K562 (cell line): Measurements from ENCODE around the gene TCEAL1. TPM values are rescaled to one million over a fixed set of nuclear protein-coding genes. Genes with fewer than 3 reads are reported as not detected.

ENCODE experiments used
- ATAC-seq: fragments of 200-7000 bp; cut with Tn5 transposase; 3 replicates; pipeline ENCODE4 v1.9.1; 2020; ENCODE audit warnings: moderate library complexity
- BruUV-seq: library from RNA; stranded (reverse); fragments of 400-500 nt; replicated peaks from 2 replicates; lab custom pipeline; 2021; lab: Mats Ljungman, UMichigan
- CTCF ChIA-PET: fragments of 300-600 bp; formaldehyde crosslinking; extraction: SDS; loops from one replicate; lab custom pipeline; 2021; ENCODE audit warnings: low intra/inter-chr PET ratio; lab: Yijun Ruan, JAX
- POLR2A ChIA-PET: fragments of 300-600, 350-650 bp; sonication (Branson Sonifier 250); formaldehyde crosslinking; extraction: SDS; loops from one replicate; lab custom pipeline; 2021; ENCODE audit warnings: antibody characterized with exemption, inconsistent platforms; lab: Yijun Ruan, JAX
- DNase-seq, 4 experiments: peaks; one replicate each; pipeline versions ENCODE4 v3.0.0 to v3.0.0-alpha.2; 2011 to 2018; ENCODE audit warnings: low spot score in 3 of 4, mixed read lengths in 3 of 4; ENCODE audit errors: extremely low read depth in 1 of 4
- FAIRE-seq: peaks from 2 replicates; lab custom pipeline; 2011; peaks lifted over from hg19 to GRCh38; lab: Jason Lieb, UNC
- H2AFZ ChIP-seq: 2 replicates; pipeline ENCODE4 v1.6.0; 2011; ENCODE audit warnings: low read depth, low read length, control low read depth, inconsistent platforms
- H3K27ac ChIP-seq: fragments of 200-600 bp; 3 replicates; pipeline ENCODE4 v1.8.0; 2011; ENCODE audit warnings: low read depth, mild to moderate bottlenecking, control low read depth, inconsistent platforms, low read length, moderate library complexity, mixed read lengths; ENCODE audit errors: extremely low read depth
- H3K27me3 ChIP-seq, 2 experiments: fragments of 300-600 bp in 1 of 2; 2 replicates in 1 of 2; 3 replicates in 1 of 2; pipeline versions ENCODE4 v1.6.0 to v1.8.0; 2011; ENCODE audit warnings: inconsistent platforms in 2 of 2, low read length in 2 of 2, mild to moderate bottlenecking in 1 of 2, mixed read lengths in 1 of 2, moderate library complexity in 1 of 2; ENCODE audit not compliant: control insufficient read depth in 2 of 2, insufficient read depth in 2 of 2
- H3K36me3 ChIP-seq: fragments of 300-600 bp; 3 replicates; pipeline ENCODE4 v1.8.0; 2011; ENCODE audit warnings: mild to moderate bottlenecking, low read length, inconsistent platforms; ENCODE audit not compliant: control insufficient read depth, insufficient read depth
- H3K4me1 ChIP-seq, 2 experiments: fragments of 200-600 bp in 1 of 2; replicated peaks in 1 of 2; 2 replicates in 1 of 2; 3 replicates in 1 of 2; pipeline versions ENCODE4 v1.5.1 to v1.8.0; 2011; ENCODE audit warnings: inconsistent platforms in 2 of 2, low read length in 2 of 2, mild to moderate bottlenecking in 1 of 2, mixed read lengths in 1 of 2, moderate library complexity in 1 of 2; ENCODE audit not compliant: control insufficient read depth in 2 of 2, insufficient read depth in 2 of 2
- H3K4me2 ChIP-seq: 2 replicates; pipeline ENCODE4 v1.6.1; 2011; ENCODE audit warnings: low read length, control low read depth, inconsistent platforms, mixed read lengths; ENCODE audit not compliant: insufficient read depth
- H3K4me3 ChIP-seq: fragments of 200-600 bp; sonication (generic), shearing (Covaris generic); 2 replicates; pipeline ENCODE4 v1.5.1; 2016; ENCODE audit warnings: control low read depth, inconsistent platforms
- H3K79me2 ChIP-seq: fragments of 200-600 bp; 3 replicates; pipeline ENCODE4 v1.8.0; 2011; ENCODE audit warnings: low read length, inconsistent platforms; ENCODE audit not compliant: control insufficient read depth, insufficient read depth
- H3K9ac ChIP-seq, 2 experiments: 2 replicates each; pipeline versions ENCODE4 v1.6.0 to v1.6.1; 2011; ENCODE audit warnings: low read depth in 2 of 2, low read length in 2 of 2, control low read depth in 1 of 2, inconsistent platforms in 1 of 2, mild to moderate bottlenecking in 1 of 2, mixed read lengths in 1 of 2; ENCODE audit not compliant: insufficient read depth in 1 of 2
- H3K9me1 ChIP-seq: one replicate; pipeline ENCODE4 v1.6.0; 2011; ENCODE audit warnings: inconsistent platforms, mild to moderate bottlenecking, low read length, moderate library complexity; ENCODE audit not compliant: control insufficient read depth, insufficient read depth
- H3K9me3 ChIP-seq: replicated peaks from 2 replicates; pipeline ENCODE4 v1.5.1; 2011; ENCODE audit warnings: low read depth, low read length, inconsistent platforms; ENCODE audit not compliant: control insufficient read depth, insufficient read depth
- H4K20me1 ChIP-seq: replicated peaks from 2 replicates; pipeline ENCODE4 v1.6.1; 2011; ENCODE audit warnings: low read length, inconsistent platforms, mixed read lengths; ENCODE audit not compliant: control insufficient read depth, insufficient read depth
- ATF1 ChIP-seq, 2 experiments: fragments of 450-650 bp in 1 of 2; IDR thresholded peaks; 2 replicates each; pipeline ENCODE4 v1.6.1; 2016; ENCODE audit warnings: missing compliant biosample characterization in 1 of 2, missing genetic modification characterization in 1 of 2
- FOXP1 ChIP-seq: sonication (generic); formaldehyde crosslinking; IDR thresholded peaks from 2 replicates; pipeline ENCODE4 v1.8.0; 2022; ENCODE audit warnings: mild to moderate bottlenecking, missing genetic modification reagents
- GABPA ChIP-seq: fragments of 200-800 bp; sonication (Bioruptor generic); conservative IDR thresholded peaks from 2 replicates; pipeline ENCODE4 v1.6.1; 2016; ENCODE audit warnings: low read depth, missing genetic modification characterization, missing compliant biosample characterization
- GATAD2A ChIP-seq: fragments of 450-650 bp; IDR thresholded peaks from 2 replicates; pipeline ENCODE4 v1.6.1; 2017
- NCOA1 ChIP-seq: fragments of 450-650 bp; IDR thresholded peaks from 2 replicates; pipeline ENCODE4 v1.6.1; 2016; ENCODE audit warnings: low read depth
- RBM17 ChIP-seq: fragments of 200-400 bp; formaldehyde crosslinking; IDR thresholded peaks from 2 replicates; pipeline ENCODE4 v1.6.1; 2017; ENCODE audit warnings: low read depth, mild to moderate bottlenecking, low read length, borderline replicate concordance
- ZBTB49 ChIP-seq: sonication (generic); formaldehyde crosslinking; IDR thresholded peaks from 2 replicates; pipeline ENCODE4 v1.8.0; 2022; ENCODE audit warnings: missing genetic modification reagents, mild to moderate bottlenecking, borderline replicate concordance
- ZNF133 ChIP-seq: fragments of 250-450 bp; sonication (Bioruptor Pico); IDR thresholded peaks from 2 replicates; pipeline ENCODE4 v1.4.0; 2020; ENCODE audit warnings: mild to moderate bottlenecking
- ZNF311 ChIP-seq: fragments of 250-450 bp; sonication (Bioruptor Pico); IDR thresholded peaks from 2 replicates; pipeline ENCODE4 v1.4.0; 2020; ENCODE audit warnings: mild to moderate bottlenecking, moderate library complexity
- ZNF395 ChIP-seq: fragments of 200-800 bp; sonication (Bioruptor generic); IDR thresholded peaks from 2 replicates; pipeline ENCODE4 v1.6.1; 2017; ENCODE audit warnings: missing genetic modification characterization, missing compliant biosample characterization
- WGBS: fragments of 100-300 bp; shearing (Covaris generic); methylation state at CpG from one replicate; pipeline ENCODE4 v1.1.6; 2016; ENCODE audit warnings: low coverage, mixed read lengths; ENCODE audit not compliant: insufficient coverage; ENCODE audit errors: missing lambda C conversion rate; 5-methylcytosine and 5-hydroxymethylcytosine counted together
- in situ Hi-C: fragments of 300-500 bp; cut with MboI; formaldehyde crosslinking; loops from 4 replicates; pipeline ENCODE4 v1.15.0; 2018; ENCODE audit warnings: inconsistent platforms, mixed read lengths
- intact Hi-C: fragments of 100-400 bp; cut with micrococcal nuclease; formaldehyde crosslinking; loops from 2 replicates; pipeline ENCODE4 v1.14.2; 2022
- polyA plus RNA-seq, 8 experiments: library from polyadenylated mRNA; depleted of rRNA in 4 of 8; stranded (reverse) in 5 of 8; unstranded in 3 of 8; fragments of >200 nt; fragmentation: Nextera tagmentation in 2 of 8; fragmentation: Illumina TruSeq in 1 of 8; extraction: Ambion mirVana in 2 of 8; extraction: Trizol in 1 of 8; gene quantifications; 2 replicates each; pipeline versions ENCODE4 v1.2.1 to v1.2.3, GENCODE V29; 2011 to 2014; ENCODE audit warnings: inconsistent platforms in 1 of 8, missing spikeins in 1 of 8
- total RNA-seq, 7 experiments: library from RNA; depleted of rRNA in 6 of 7; stranded (reverse); fragments of >200 nt in 6 of 7; fragmentation: Illumina TruSeq in 2 of 7; extraction: Trizol in 2 of 7; gene quantifications; 2 replicates each; pipeline versions ENCODE4 v1.2.1 to v1.2.3, GENCODE V29; 2011 to 2021; ENCODE audit warnings: low replicate concordance in 1 of 7
- TF ChIP-seq, protein P1 (sequence below): fragments of 450-650 bp; IDR thresholded peaks from one replicate; pipeline ENCODE4 v1.6.1; 2018; ENCODE audit warnings: mild to moderate bottlenecking, moderate library complexity; ENCODE audit not compliant: partially characterized antibody

Gene TCEAL1
- total and polyA plus RNA-seq, 9 of the 15 experiments (the other 6 are each of a cell fraction or from before 2014, with no cell fraction given), result 2.1 to 5.3 (median 4.0) TPM

GRCh38 chrX:103630171-103630511, 1.4 kb downstream of the TCEAL1 start:
- no peaks in the 10 kb centered on the region for H3K79me2 ChIP-seq
- peak overlapping the region; percentile 82 for H2AFZ ChIP-seq
- no peak for FAIRE-seq
- no peak overlapping the region for H3K27ac ChIP-seq
- H3K4me2 ChIP-seq, result peak overlapping the region; percentile 73
- no peaks in the 10 kb centered on the region for H3K9me3 ChIP-seq
- ChIA-PET POLR2A (interaction anchor here (0.9 to 1.3 kb wide), 3 partner anchors 13 to 55 kb away, joined by 3 to 4 read pairs (median 4); no protein-coding TSS in a partner anchor), CTCF (interaction anchor here (1.2 kb wide), 1 partner anchor 97 kb away, joined by 4 read pairs; no protein-coding TSS in a partner anchor)
- WGBS, result 33% methylated on average over 3 of the region's 6 CpGs
- peaks cover 0 to 5% of the 10 kb centered on the region in 2 experiments; a peak in 3 of 5 replicates for H3K4me1 ChIP-seq
- in situ Hi-C loops (no loop called here), intact Hi-C loops (no loop called here)
- BruUV-seq, result TSS peak; percentile 44
- no peaks in the 10 kb centered on the region for H4K20me1 ChIP-seq
- TF ChIP-seq NCOA1 (no peak), GATAD2A (no peak), ZNF311 (CRISPR knock-in tag) (no peak), RBM17 (no peak), FOXP1 (CRISPR knock-in tag) (no peak)
- ATAC-seq, result no peak
- H3K4me3 ChIP-seq, result peak overlapping the region; percentile 45
- H3K9me1 ChIP-seq, result no peaks in the 10 kb centered on the region
- peak overlapping the region; percentile 39 to 70; a peak in 2 of 4 replicates for H3K9ac ChIP-seq
- no peaks in the 10 kb centered on the region for H3K27me3 ChIP-seq
- no peak for DNase-seq
- H3K36me3 ChIP-seq, result no peaks in the 10 kb centered on the region

GRCh38 chrX:103631145-103631544, 2.4 kb downstream of the TCEAL1 start:
- H3K36me3 ChIP-seq, result no peaks in the 10 kb centered on the region
- H3K4me2 ChIP-seq, result no peak overlapping the region
- in situ Hi-C loops (no loop called here), intact Hi-C loops (no loop called here)
- ChIA-PET CTCF (no interaction called here), POLR2A (interaction anchor here (0.9 kb wide), 1 partner anchor 15 kb away, joined by 4 read pairs; no protein-coding TSS in a partner anchor)
- H4K20me1 ChIP-seq, result no peaks in the 10 kb centered on the region
- H3K27me3 ChIP-seq, result no peaks in the 10 kb centered on the region
- no peak for DNase-seq
- H3K9ac ChIP-seq, result no peak overlapping the region
- no peak overlapping the region for H3K4me3 ChIP-seq
- no peaks in the 10 kb centered on the region for H3K79me2 ChIP-seq
- no peak overlapping the region for H3K27ac ChIP-seq
- no peaks in the 10 kb centered on the region for H3K9me1 ChIP-seq
- peaks cover 0 to 5% of the 10 kb centered on the region in 2 experiments; a peak in 3 of 5 replicates for H3K4me1 ChIP-seq
- no TSS peak for BruUV-seq
- H3K9me3 ChIP-seq, result no peaks in the 10 kb centered on the region
- no peak for ATAC-seq
- FAIRE-seq, result no peak
- no peak overlapping the region for H2AFZ ChIP-seq
- whole genome bisulfite sequencing, result 53% methylated on average over 5 of the region's 5 CpGs
- TF ChIP-seq ZNF133 (CRISPR knock-in tag) (no peak), ZNF395 (CRISPR knock-in tag) (no peak), ATF1 (CRISPR knock-in tag; IDR thresholded peaks at IDR 0.05) (no peak), ATF1 (tag; IDR thresholded peaks at IDR 0.05) (no peak), GABPA (tag) (no peak), ZBTB49 (CRISPR knock-in tag) (no peak)
- TF ChIP-seq, protein P1, sequence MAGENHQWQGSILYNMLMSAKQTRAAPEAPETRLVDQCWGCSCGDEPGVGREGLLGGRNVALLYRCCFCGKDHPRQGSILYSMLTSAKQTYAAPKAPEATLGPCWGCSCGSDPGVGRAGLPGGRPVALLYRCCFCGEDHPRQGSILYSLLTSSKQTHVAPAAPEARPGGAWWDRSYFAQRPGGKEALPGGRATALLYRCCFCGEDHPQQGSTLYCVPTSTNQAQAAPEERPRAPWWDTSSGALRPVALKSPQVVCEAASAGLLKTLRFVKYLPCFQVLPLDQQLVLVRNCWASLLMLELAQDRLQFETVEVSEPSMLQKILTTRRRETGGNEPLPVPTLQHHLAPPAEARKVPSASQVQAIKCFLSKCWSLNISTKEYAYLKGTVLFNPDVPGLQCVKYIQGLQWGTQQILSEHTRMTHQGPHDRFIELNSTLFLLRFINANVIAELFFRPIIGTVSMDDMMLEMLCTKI, result no peak
